ENCODE data around the gene JADE2.

- TF ChIP-seq CTCF (IDR thresholded peaks at IDR 0.05) (no peak), POLR2A (IDR thresholded peaks at IDR 0.05; ENCODE audit: low read length) (no peak), RFX5 (IDR thresholded peaks at IDR 0.05) (no peak), JUNB (IDR thresholded peaks at IDR 0.05) (no peak), FOSL2 (IDR thresholded peaks at IDR 0.05) (no peak), FOSL2 (CRISPR knock-in tag; IDR thresholded peaks at IDR 0.05) (no peak), RAD21 (conservative IDR thresholded peaks at IDR 0.05 in 1 of 2, IDR thresholded peaks at IDR 0.05 in 1 of 2) (no peak), EP300 (IDR thresholded peaks at IDR 0.05) (no peak), RNF2 (IDR thresholded peaks at IDR 0.05; ENCODE audit: borderline replicate concordance, low read depth) (no peak), HEYL (CRISPR knock-in tag; IDR thresholded peaks at IDR 0.05) (no peak)
- TF ChIP-seq, protein P1, sequence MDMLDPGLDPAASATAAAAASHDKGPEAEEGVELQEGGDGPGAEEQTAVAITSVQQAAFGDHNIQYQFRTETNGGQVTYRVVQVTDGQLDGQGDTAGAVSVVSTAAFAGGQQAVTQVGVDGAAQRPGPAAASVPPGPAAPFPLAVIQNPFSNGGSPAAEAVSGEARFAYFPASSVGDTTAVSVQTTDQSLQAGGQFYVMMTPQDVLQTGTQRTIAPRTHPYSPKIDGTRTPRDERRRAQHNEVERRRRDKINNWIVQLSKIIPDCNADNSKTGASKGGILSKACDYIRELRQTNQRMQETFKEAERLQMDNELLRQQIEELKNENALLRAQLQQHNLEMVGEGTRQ (IDR thresholded peaks at IDR 0.05) = no peak
- TF ChIP-seq, protein P2, sequence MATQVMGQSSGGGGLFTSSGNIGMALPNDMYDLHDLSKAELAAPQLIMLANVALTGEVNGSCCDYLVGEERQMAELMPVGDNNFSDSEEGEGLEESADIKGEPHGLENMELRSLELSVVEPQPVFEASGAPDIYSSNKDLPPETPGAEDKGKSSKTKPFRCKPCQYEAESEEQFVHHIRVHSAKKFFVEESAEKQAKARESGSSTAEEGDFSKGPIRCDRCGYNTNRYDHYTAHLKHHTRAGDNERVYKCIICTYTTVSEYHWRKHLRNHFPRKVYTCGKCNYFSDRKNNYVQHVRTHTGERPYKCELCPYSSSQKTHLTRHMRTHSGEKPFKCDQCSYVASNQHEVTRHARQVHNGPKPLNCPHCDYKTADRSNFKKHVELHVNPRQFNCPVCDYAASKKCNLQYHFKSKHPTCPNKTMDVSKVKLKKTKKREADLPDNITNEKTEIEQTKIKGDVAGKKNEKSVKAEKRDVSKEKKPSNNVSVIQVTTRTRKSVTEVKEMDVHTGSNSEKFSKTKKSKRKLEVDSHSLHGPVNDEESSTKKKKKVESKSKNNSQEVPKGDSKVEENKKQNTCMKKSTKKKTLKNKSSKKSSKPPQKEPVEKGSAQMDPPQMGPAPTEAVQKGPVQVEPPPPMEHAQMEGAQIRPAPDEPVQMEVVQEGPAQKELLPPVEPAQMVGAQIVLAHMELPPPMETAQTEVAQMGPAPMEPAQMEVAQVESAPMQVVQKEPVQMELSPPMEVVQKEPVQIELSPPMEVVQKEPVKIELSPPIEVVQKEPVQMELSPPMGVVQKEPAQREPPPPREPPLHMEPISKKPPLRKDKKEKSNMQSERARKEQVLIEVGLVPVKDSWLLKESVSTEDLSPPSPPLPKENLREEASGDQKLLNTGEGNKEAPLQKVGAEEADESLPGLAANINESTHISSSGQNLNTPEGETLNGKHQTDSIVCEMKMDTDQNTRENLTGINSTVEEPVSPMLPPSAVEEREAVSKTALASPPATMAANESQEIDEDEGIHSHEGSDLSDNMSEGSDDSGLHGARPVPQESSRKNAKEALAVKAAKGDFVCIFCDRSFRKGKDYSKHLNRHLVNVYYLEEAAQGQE (IDR thresholded peaks at IDR 0.05) = no peak
- TF ChIP-seq, protein P3, sequence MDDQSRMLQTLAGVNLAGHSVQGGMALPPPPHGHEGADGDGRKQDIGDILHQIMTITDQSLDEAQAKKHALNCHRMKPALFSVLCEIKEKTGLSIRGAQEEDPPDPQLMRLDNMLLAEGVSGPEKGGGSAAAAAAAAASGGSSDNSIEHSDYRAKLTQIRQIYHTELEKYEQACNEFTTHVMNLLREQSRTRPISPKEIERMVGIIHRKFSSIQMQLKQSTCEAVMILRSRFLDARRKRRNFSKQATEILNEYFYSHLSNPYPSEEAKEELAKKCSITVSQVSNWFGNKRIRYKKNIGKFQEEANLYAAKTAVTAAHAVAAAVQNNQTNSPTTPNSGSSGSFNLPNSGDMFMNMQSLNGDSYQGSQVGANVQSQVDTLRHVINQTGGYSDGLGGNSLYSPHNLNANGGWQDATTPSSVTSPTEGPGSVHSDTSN (IDR thresholded peaks at IDR 0.05) = no peak
Observed at GRCh38 chr5:134530301-134531077, 5.0 kb downstream of the JADE2 start.

Data from A549 (cell line).